Activated T-helper 1 cell treated with anti-CD3 and anti-CD28 coated beads, Interleukin-2, amount 50 U/mL, for 16 hours (primary cell): ENCODE data around the gene EIF3CL.
"Not testable (repeated sequence)": the region's sequence is repeated elsewhere in the genome, so short reads cannot be mapped to it uniquely, and the experiment has no call there.

Experiments
- DNase-seq, 2 donors: peaks; one replicate each; pipeline ENCODE4 v3.0.0-alpha.2; 2020; ENCODE audit warnings: low read depth in 1 of 2, low spot score in 1 of 2

Gene EIF3CL

DNA sequence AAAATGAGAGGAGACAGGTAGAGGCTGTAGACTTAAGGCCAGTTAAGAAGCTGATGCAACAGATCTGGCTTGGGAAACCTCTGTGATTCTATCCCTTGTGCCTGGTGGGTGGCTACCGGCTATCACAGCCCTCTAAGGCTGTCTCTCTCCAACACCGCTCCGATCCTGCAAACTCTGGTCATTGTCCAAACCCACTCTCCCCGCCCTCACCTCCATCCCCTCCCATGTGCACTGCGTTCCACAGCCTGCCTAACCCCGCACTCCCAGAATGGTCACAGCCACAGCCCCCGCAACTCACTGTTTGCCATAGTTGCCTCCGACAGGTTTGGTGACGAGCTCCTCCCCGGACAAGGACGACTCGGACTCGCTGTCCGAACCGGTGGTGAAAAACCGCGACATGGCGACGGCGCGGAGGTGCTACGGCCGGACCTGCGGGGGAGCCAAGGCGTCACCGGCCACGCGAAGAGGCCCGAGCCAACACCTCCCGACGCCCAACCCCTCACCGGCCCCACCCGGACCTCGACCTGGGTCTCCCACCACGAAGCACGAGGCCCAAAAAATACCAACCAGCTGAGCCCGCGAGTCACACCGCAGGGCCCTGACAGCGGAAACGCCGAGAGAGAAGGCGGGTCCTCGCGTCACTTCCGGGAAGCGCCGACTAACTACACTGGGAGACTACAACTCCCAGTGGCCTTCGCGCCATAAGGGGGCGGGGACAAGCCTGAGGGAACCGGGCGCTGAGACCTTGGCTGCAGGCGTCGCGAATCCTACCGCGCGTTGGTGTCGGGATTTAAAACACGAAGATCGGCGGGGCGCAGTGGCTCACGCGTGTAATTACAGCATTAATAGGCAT, at the start of gene EIF3CL:
Gene EIF3CL (minus strand): TSS at position 622 of the 853 bp plus-strand sequence. CDS start 223 bp downstream, at position 399.
- not testable (repeated sequence) for DNase-seq

DNA sequence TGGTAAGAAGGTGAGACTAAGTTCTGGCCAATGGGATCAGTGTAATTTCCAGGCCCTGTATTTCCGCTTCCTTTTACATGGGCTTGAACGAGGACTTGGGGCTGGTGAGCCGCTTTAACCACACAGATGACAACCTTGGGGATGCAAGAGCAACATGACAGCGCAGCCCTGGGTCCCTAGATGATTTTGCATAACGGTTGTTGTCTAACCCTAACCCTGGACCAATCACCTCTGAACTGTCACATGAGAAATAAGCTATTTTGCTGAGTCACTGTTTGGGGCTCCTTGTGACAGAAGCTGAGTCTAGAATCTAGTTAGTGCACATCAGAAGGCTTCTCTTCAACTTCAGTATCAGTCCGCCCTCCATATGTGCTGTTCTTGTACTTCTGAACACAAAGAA, 43.4 kb upstream of the EIF3CL start:
- not testable (repeated sequence) for DNase-seq

GRCh38 chr16:28446388-28446787, 42.7 kb upstream of the EIF3CL start:
- not testable (repeated sequence) for DNase-seq

- not testable (repeated sequence) for DNase-seq
Measured at GRCh38 chr16:28443943-28444342, 40.3 kb upstream of the EIF3CL start.

DNA sequence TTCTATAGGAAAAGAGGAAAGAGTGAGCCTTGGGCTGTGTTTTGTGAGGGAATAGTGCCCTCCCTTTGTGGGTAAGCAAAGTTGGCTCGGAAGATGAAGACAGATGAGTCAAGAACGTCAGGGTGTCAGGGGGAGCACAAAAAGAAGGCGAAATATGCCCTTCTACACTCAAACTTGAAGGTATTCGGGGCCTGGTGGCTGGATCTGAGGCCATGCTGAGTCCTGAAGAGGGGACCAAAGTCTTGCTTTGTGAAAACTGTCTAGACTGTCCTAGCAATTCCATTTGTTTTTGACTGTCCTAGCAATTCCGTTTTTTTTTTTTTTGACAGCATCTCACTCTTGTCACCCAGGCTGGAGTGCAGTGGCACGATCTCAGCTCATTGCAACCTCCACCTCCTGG, 35.3 kb upstream of the EIF3CL start:
- not testable (repeated sequence) for DNase-seq

- not testable (repeated sequence) for DNase-seq
Measured at GRCh38 chr16:28435340-28435739, 31.7 kb upstream of the EIF3CL start.

GRCh38 chr16:28426060-28426680, 22.5 kb upstream of the EIF3CL start:
- DNase-seq = not testable (repeated sequence)

GRCh38 chr16:28421071-28421750, 17.6 kb upstream of the EIF3CL start:
- not testable (repeated sequence) for DNase-seq

DNA sequence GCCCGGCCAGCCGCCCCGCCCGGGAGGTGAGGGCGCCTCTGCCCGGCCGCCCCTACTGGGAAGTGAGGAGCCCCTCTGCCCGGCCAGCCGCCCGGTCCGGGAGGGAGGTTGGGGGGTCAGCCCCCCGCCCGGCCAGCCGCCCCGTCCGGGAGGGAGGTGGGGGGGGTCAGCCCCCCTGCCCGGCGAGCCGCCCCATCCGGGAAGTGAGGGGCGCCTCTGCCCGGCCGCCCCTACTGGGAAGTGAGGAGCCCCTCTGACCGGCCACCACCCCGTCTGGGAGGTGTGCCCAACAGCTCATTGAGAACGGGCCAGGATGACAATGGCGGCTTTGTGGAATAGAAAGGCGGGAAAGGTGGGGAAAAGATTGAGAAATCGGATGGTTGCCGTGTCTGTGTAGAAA, 13.4 kb upstream of the EIF3CL start:
- not testable (repeated sequence) for DNase-seq

- DNase-seq = not testable (repeated sequence)
Measured at GRCh38 chr16:28414530-28414929, 10.9 kb upstream of the EIF3CL start.

- DNase-seq = not testable (repeated sequence)
Measured at GRCh38 chr16:28413585-28413984, 9.9 kb upstream of the EIF3CL start.

GRCh38 chr16:28392054-28392453, 11.6 kb downstream of the EIF3CL start:
- DNase-seq = not testable (repeated sequence)

DNA sequence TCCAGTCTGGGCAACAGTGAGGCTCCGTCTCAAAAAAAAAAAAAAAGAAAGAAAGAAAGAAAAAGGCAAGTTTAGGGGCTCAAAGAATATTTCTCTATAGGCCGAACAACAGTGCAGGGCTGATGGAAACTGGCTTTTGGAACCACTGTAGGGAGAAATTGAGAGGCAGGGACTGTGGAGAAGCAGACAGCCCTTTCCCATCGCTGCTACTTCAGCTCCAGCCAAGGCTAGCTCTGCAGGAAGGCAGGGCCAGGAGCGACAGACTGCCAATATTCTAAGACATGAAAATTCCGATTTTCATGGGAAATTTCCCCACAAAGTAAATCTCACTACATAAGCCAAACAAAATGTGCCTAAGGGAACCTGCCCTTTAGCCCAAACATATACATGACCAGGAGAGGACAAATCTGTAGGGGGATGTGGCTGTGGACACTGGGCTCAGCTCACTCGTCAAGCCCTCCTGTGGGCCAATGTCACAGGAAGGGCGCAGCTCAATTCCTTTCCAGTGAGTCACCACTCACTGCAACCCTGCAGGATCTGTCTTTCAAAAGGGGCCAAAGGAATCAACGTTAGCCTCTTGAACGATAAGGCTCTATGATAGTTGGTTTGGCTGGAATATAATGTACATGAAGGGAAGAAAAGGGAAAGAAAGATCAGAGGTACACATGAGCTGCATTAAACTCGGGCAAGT, 21.3 kb downstream of the EIF3CL start:
- DNase-seq = not testable (repeated sequence)

DNA sequence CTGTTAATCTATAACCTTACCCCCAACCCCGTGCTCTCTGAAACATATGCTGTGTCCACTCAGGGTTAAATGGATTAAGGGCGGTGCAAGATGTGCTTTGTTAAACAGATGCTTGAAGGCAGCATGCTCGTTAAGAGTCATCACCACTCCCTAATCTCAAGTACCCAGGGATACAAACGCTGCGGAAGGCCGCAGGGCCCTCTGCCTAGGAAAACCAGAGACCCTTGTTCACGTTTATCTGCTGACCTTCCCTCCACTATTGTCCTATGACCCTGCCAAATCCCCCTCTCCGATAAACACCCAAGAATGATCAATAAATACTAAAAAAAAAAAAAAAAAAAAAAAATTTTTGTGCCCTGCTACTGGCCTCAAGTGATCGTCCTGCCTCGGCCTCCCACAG, 25.8 kb downstream of the EIF3CL start:
- DNase-seq = not testable (repeated sequence)

- not testable (repeated sequence) for DNase-seq
Measured at GRCh38 chr16:28377108-28377625, 26.5 kb downstream of the EIF3CL start.

DNA sequence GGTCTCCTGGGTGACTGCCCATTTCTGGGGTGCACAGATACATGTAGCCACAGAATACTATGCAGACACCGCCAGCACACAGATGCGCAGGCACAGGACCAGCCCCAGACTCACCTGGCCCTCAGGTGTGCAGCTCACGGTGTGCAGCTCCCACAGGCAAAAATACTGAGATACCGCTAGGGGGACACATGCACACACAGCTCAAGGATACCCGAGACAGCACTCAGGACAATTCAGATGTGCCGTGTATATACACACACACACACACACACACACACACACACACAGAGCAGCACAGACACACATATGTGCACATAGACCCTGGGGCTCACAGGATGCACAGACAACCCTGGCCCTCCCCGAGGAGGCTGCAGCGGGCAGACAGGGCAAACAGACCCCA, 28.5 kb downstream of the EIF3CL start:
- DNase-seq = not testable (repeated sequence)

DNA sequence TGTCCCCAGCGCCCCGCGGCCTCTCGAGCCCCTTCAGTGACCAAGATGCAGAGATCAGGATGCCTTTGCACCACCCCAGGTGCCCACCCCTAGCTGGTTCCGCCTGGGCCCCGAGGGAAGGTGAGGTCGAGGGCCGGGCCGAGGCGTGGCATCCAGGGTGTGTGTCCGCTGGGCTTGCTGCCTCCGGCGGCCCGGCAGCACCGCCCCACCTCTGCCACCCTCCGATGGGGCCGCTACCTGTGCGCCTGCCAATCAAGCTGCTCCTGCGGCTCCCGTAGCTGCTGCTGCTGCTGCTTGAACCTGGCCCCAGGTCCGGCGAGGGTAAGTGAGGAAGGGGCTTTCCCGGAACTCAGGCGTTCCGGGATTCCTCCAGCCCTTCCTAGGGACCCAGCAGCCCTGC, 29.4 kb downstream of the EIF3CL start:
- not testable (repeated sequence) for DNase-seq

DNA sequence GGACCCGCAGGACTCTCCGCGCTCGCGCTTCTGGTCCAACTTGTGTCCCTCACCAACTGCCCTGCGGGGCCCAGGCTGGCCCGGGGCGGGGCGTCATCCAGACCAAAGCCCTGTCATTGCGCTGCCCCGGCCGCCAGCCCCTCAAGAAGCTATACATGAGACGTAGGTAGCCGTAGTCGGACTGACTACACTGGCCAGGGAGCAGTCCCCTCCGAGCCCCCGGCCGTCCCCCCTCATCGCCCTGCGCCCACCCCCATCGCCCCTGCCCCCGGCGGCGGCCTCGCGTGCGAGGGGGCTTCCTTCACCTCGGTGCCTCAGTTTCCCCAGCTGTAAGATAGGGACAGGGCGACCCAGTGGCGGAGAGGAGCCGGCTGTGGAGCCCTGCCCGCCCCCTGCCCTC, 35.7 kb downstream of the EIF3CL start:
- not testable (repeated sequence) for DNase-seq

DNA sequence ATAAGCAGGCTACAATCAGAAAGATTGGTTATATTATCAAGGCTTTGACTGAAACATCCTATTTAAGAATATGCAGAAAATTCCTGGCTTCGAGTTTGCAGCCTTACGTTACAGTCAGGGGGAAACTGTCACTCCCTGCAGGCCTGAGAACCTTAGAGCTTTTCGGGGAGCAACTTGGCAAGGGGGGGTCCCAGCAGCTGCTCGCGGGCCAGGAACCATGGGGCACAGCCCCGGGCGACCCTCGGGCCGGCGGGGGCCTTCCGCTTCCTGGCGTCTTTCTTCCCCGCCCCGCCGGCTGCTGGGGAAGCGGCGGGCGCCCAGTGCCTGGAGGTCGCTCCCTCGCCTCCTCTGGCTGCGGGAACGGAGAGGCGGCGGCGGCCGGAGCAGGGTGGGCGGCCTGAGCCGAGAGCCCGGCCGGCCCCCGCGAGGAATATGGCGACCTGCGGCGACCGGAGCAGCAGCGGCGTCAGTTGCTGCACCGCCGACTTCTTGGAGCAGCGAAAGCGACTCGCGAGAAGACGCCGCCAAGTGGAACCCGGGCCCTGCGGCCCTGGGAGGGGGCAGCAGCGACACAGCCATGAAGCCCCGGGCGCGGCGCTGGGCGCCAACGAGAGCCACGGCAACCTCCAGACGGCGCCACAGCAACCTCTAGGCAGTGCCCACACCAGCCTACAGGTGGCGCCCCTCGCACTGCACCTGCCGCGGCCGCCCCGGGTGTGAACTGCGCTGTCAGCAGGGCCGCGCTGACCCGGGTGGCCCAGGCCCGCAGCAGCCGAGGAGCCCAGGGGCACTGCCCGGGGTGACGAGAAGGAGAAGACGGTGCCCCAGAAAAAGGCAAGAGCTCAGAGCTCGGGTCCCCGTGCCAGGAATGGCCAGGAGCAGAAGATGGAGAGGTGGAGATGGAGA, 39.1 kb downstream of the EIF3CL start:
- DNase-seq = not testable (repeated sequence)

GRCh38 chr16:28363408-28363807, 40.2 kb downstream of the EIF3CL start, which contains the start of gene NPIPB6:
TSS of gene NPIPB6 (minus strand) at chr16:28363508. CDS start at chr16:28362822, 686 bp downstream.
- not testable (repeated sequence) for DNase-seq
